GM18907 (cell line): ENCODE results near the gene CFHR5.
"Not testable (repeated sequence)": the region's sequence is repeated elsewhere in the genome, so short reads cannot be mapped to it uniquely, and the experiment has no call there.

ENCODE experiments used
- ATAC-seq: cut with Tn5 transposase; IDR thresholded peaks from one replicate; pipeline ENCODE4 v1.9.1; 2021; ENCODE audit warnings: mild to moderate bottlenecking, moderate library complexity; ENCODE audit not compliant: unreplicated experiment

CFHR5 gene

GRCh38 chr1:196977278-196977677, at the start of gene CFHR5:
TSS of gene CFHR5 (plus strand) at chr1:196977556. CDS start at chr1:196977665, 109 bp downstream.
- ATAC-seq: no peak

GRCh38 chr1:196932853-196933252, 44.5 kb upstream of the CFHR5 start:
- ATAC-seq: not testable (repeated sequence)

GRCh38 chr1:196933531-196934189, 43.7 kb upstream of the CFHR5 start:
- ATAC-seq: no peak

- ATAC-seq: not testable (repeated sequence)
These were observed 35.9 kb upstream of the CFHR5 start for GRCh38 chr1:196941474-196941873.

GRCh38 chr1:196943568-196943967, 33.8 kb upstream of the CFHR5 start, which contains the start of gene CFHR2:
TSS of gene CFHR2 (plus strand) at chr1:196943738. CDS start at chr1:196943881, 143 bp downstream.
- not testable (repeated sequence) for ATAC-seq

- ATAC-seq: peak; percentile 87
These were observed 25.5 kb upstream of the CFHR5 start for GRCh38 chr1:196951711-196952394.

- no peak for ATAC-seq
These were observed 22.6 kb upstream of the CFHR5 start for GRCh38 chr1:196954778-196955177.

GRCh38 chr1:196955926-196956325, 21.4 kb upstream of the CFHR5 start:
- ATAC-seq: no peak

- ATAC-seq: no peak
These were observed 16.5 kb upstream of the CFHR5 start for GRCh38 chr1:196960854-196961253.

- ATAC-seq: no peak
These were observed 7.2 kb upstream of the CFHR5 start for GRCh38 chr1:196970182-196970581.

GRCh38 chr1:196976278-196976677, 1.1 kb upstream of the CFHR5 start:
- ATAC-seq: no peak

GRCh38 chr1:196980859-196981258, 3.5 kb downstream of the CFHR5 start:
- no peak for ATAC-seq

- not testable (repeated sequence) for ATAC-seq
These were observed 4.9 kb downstream of the CFHR5 start for GRCh38 chr1:196982247-196982646.

- not testable (repeated sequence) for ATAC-seq
These were observed 14.7 kb downstream of the CFHR5 start for GRCh38 chr1:196991919-196992651.

GRCh38 chr1:196993916-196994315, 16.6 kb downstream of the CFHR5 start:
- ATAC-seq: no peak

GRCh38 chr1:196997423-196997822, 20.1 kb downstream of the CFHR5 start:
- no peak for ATAC-seq

- no peak for ATAC-seq
These were observed 24.5 kb downstream of the CFHR5 start for GRCh38 chr1:197001828-197002227.

GRCh38 chr1:197003132-197003531, 25.8 kb downstream of the CFHR5 start:
- ATAC-seq: no peak

- ATAC-seq: no peak
These were observed 31.5 kb downstream of the CFHR5 start for GRCh38 chr1:197008861-197009260.

- no peak for ATAC-seq
These were observed 34.3 kb downstream of the CFHR5 start for GRCh38 chr1:197011614-197012013.

GRCh38 chr1:197013234-197013633, 35.9 kb downstream of the CFHR5 start:
- no peak for ATAC-seq

GRCh38 chr1:197016751-197017150, 39.4 kb downstream of the CFHR5 start:
- ATAC-seq: no peak
